Stimulated activated CD4-positive, alpha-beta T cell treated with anti-CD3 and anti-CD28 coated beads, Interleukin-1b, Interleukin-23, amount 100 ng/mL, for 1 hour (primary cell): Measurements from ENCODE around the gene OR2A12.
A peak's percentile ranks its signal among the peaks of the same experiment; 100 is the strongest.
"Not testable (repeated sequence)": the region's sequence is repeated elsewhere in the genome, so short reads cannot be mapped to it uniquely, and the experiment has no call there.

ENCODE experiments used
- DNase-seq, 2 donors: peaks; one replicate each; pipeline ENCODE4 v3.0.0-alpha.2; 2020; ENCODE audit warnings: low read depth in 2 of 2

OR2A12 gene

DNA sequence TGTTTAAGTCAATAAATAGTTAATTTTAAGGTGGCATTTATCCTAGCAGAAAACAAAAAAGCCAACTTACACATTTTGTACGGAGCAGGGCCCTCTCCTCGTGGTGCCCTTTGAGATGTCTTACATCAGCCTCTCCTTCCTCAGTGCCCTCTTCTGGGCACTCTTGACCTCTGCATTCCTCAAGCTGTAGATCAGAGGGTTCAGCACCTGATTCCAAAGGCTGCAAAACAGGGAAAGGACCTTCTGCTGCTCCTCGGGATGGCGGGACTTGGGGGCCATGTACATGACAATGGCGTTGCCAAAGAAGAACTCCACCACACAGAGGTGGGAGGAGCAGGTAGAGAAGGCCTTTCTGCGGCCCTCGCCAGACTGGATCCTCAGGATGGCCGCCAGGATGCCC, 32.3 kb downstream of the OR2A12 start:
- DNase-seq: no peak

- DNase-seq: no peak
Measured at GRCh38 chr7:144122876-144123275, 36.8 kb downstream of the OR2A12 start, which contains the start of gene OR2A14. TSS of gene OR2A14 (plus strand) at chr7:144123176. CDS start at chr7:144129113, 5,937 bp downstream.

- DNase-seq: peak; percentile 68 to 90
Measured at GRCh38 chr7:144127714-144128334, 41.7 kb downstream of the OR2A12 start.

DNA sequence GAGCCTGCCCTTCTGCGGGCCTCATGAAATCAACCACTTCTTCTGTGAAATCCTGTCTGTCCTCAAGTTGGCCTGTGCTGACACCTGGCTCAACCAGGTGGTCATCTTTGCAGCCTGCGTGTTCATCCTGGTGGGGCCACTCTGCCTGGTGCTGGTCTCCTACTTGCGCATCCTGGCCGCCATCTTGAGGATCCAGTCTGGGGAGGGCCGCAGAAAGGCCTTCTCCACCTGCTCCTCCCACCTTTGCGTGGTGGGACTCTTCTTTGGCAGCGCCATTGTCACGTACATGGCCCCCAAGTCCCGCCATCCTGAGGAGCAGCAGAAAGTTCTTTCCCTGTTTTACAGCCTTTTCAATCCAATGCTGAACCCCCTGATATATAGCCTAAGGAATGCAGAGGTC, 43.5 kb downstream of the OR2A12 start:
- not testable (repeated sequence) for DNase-seq

DNA sequence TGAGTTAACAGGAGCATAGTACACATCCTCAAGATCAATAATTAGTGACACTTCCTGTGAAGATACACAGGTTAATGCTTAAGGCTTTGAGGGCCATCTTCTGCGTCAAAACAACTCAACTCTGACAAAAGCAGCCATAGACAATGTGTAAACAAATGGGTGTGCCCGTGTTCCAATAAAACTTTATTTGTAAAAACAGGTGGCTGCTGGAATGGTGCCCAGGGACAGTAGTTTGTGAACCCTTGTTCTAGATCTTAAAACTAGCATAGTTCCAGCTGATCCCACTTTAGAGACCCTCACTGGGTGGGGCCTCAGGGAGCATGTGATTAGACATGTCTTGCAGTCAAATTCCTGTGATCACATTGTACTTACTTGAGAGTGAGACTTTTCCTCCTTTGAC, 44.7 kb downstream of the OR2A12 start:
- no peak for DNase-seq

DNA sequence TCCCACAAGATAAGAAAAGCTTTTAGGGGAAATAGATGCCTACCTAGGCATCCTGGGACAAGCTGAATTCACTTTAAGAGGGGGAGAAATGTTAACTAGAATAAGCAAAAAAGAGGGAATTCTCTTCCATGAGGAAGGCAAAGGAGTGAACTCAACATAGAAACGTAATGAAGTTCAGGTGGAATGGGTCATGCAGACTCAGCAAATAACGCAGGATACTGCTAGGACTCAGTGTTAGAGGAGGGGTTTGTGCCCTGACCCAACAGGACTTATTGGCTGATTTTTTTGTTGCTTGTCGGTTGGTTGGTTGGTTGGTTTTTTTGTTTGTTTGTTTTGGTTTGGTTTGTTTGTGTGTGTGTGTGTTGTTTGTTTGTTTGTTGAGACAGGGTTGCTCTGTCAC, 46.2 kb downstream of the OR2A12 start:
- no peak for DNase-seq

DNA sequence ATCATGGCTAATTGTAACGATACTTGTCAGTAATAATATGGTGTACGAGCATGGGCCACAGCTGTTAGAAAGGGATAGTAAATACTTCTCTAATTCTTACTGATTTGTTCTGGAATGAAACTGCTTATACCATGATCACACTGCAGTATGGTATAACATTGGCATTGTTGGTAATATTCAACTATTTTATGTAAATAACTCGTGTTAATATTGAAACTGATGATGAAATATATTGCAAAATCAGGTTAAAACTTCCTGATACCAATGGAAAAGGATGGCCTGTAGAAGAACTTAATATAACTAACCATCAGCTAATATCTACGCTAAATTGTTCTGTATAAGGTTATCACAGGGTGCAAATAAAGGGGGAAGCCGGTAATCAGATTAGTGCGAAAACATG, 47.2 kb downstream of the OR2A12 start:
- DNase-seq: no peak

GRCh38 chr7:144134116-144134515, 48.0 kb downstream of the OR2A12 start:
- DNase-seq: no peak

DNA sequence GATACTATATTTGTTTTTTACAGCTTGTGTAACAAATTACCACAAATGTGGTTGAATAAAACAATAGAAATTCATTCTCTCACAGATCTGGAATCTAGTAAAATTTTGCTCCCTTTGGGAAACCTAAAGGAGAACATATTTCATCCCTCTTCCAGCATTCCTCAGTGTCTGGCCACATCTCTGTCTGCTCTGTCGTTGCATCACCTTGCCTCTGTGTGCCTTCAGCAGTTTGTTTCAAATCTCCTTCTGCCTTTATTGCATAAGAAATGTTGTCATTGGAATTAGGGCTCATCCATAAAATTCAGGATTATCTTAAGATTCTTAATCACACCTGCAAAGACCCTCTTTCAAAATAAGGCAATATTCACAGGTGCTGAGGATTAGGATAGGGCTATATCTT, 51.4 kb downstream of the OR2A12 start:
- DNase-seq: no peak

DNA sequence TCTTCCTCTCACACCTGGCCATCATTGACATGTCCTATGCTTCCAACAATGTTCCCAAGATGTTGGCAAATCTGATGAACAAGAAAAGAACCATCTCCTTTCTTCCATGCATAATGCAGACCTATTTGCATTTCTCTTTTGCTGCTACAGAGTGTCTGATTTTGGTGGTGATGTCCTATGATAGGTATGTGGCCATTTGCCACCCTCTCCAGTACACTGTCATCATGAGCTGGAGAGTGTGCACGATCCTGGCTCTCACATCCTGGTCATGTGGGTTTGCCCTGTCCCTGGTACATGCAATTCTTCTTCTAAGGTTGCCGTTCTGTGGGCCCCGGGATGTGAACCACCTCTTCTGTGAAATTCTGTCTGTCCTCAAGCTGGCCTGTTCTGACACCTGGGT, 56.1 kb downstream of the OR2A12 start:
- no peak for DNase-seq

GRCh38 chr7:144144426-144144825, 58.3 kb downstream of the OR2A12 start:
- no peak for DNase-seq

DNA sequence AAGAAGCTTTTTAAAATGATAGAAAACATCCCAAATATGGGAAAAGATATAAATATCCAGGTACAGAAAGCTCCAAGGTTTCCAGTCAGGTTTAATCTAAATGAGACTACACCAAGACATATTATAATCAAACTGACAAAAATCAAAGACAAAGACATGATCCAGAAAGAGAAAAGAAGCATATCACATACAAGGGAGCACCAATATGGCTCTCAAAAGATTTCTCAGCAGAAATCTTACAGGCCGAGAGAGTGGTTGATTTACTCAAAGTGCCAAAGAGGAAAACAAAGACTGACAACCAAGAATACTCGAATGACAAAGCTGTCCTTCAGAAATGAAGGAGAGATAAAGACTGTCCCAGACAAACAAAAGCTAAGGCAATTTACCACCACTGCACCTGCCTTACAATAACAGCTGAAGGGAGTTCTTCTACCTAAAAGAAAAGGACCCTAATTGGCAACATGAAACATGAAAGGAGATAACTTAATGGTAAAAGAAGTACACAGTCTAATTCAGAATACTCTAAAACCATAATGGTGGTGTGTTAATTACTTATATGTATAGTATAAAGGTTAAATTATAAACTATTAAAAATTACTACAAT, 62.2 kb downstream of the OR2A12 start:
- no peak for DNase-seq
